Liver (tissue), 3 donors: ENCODE measurements around the gene HEATR3.

Experiments
- CTCF ChIP-seq: fragments of 150-350 bp; IDR thresholded peaks from 2 replicates; pipeline ENCODE4 v1.5.1; 2017; ENCODE audit warnings: improper control_type of control experiment, low read depth, low read length; ENCODE audit not compliant: missing input control
- NR2F2 ChIP-seq: IDR thresholded peaks from 2 replicates; pipeline ENCODE4 v1.6.1; 2016; ENCODE audit warnings: antibody characterized with exemption
- REST ChIP-seq: IDR thresholded peaks from 2 replicates; pipeline ENCODE4 v1.6.1; 2016; ENCODE audit warnings: antibody characterized with exemption, mild to moderate bottlenecking
- donor health status: healthy.
- donor health status: healthy.

- no peak for TF ChIP-seq REST
- TF ChIP-seq CTCF, result no peak
- no peak for TF ChIP-seq NR2F2
Measured at GRCh38 chr16:50065624-50066481, at the start of gene HEATR3.
